Brain pericyte (primary cell): ENCODE results near the gene LTBP3.
"Not testable (repeated sequence)": the region's sequence is repeated elsewhere in the genome, so short reads cannot be mapped to it uniquely, and the experiment has no call there.

Source experiments
- DNase-seq: peaks from one replicate; pipeline ENCODE4 v3.0.0-alpha.2; 2012; ENCODE audit warnings: low read depth, low spot score

LTBP3 gene

GRCh38 chr11:65536412-65537295, 21.5 kb downstream of the LTBP3 start:
- no peak for DNase-seq

GRCh38 chr11:65535102-65535501, 23.1 kb downstream of the LTBP3 start:
- no peak for DNase-seq

- no peak for DNase-seq
Observed at GRCh38 chr11:65532388-65533064, 25.6 kb downstream of the LTBP3 start.

- DNase-seq: no peak
Observed at GRCh38 chr11:65530157-65530496, 28.0 kb downstream of the LTBP3 start.

GRCh38 chr11:65529475-65530156, 28.5 kb downstream of the LTBP3 start:
- no peak for DNase-seq

- no peak for DNase-seq
Observed at GRCh38 chr11:65528819-65529350, 29.3 kb downstream of the LTBP3 start.

- no peak for DNase-seq
Observed at GRCh38 chr11:65526744-65527143, 31.4 kb downstream of the LTBP3 start.

GRCh38 chr11:65525546-65526480, 32.3 kb downstream of the LTBP3 start:
- no peak for DNase-seq

- DNase-seq: no peak
Observed at GRCh38 chr11:65524741-65525545, 33.2 kb downstream of the LTBP3 start, which contains the start of gene SCYL1. TSS of gene SCYL1 (plus strand) at chr11:65525083. CDS start at chr11:65525154, 71 bp downstream.

GRCh38 chr11:65524014-65524740, 34.0 kb downstream of the LTBP3 start:
- no peak for DNase-seq

GRCh38 chr11:65523631-65523968, 34.6 kb downstream of the LTBP3 start:
- not testable (repeated sequence) for DNase-seq

- DNase-seq: not testable (repeated sequence)
Observed at GRCh38 chr11:65522718-65523630, 35.2 kb downstream of the LTBP3 start.

- DNase-seq: not testable (repeated sequence)
Observed at GRCh38 chr11:65521777-65522521, 36.2 kb downstream of the LTBP3 start.

- not testable (repeated sequence) for DNase-seq
Observed at GRCh38 chr11:65518941-65519549, 39.1 kb downstream of the LTBP3 start.

GRCh38 chr11:65516135-65516968, 41.8 kb downstream of the LTBP3 start:
- no peak for DNase-seq

GRCh38 chr11:65512311-65512710, 45.8 kb downstream of the LTBP3 start:
- DNase-seq: not testable (repeated sequence)
